RPMI7951 (cell line): ENCODE data around the gene RABGAP1. TPM values are rescaled to one million over a fixed set of nuclear protein-coding genes. Genes with fewer than 3 reads are reported as not detected.

Experiments used
- DNase-seq: peaks from one replicate; pipeline ENCODE4 v3.0.0-alpha.2; 2012; ENCODE audit warnings: low read depth
- total RNA-seq: library from RNA; depleted of rRNA; stranded (reverse); fragments of >200 nt; shearing (Covaris generic); gene quantifications from 2 replicates; pipeline ENCODE4 v1.2.3, GENCODE V29; 2014

The RABGAP1 gene
- total RNA-seq, 1 experiment from 2014 or later = 15.7 TPM

GRCh38 chr9:122944960-122945888 is 4.4 kb downstream of the RABGAP1 start:
- DNase-seq = no peak

GRCh38 chr9:122946461-122947005 is 5.7 kb downstream of the RABGAP1 start:
- no peak for DNase-seq

GRCh38 chr9:122948313-122948712 is 7.5 kb downstream of the RABGAP1 start:
- DNase-seq = no peak

- no peak for DNase-seq
Measured at GRCh38 chr9:122949696-122950095, 8.9 kb downstream of the RABGAP1 start.

- no peak for DNase-seq
Measured at GRCh38 chr9:122950263-122950662, 9.4 kb downstream of the RABGAP1 start.

GRCh38 chr9:122951056-122951455 is 10.2 kb downstream of the RABGAP1 start:
- no peak for DNase-seq

GRCh38 chr9:122954253-122954691 is 13.5 kb downstream of the RABGAP1 start:
- no peak for DNase-seq

GRCh38 chr9:122955961-122956360 is 15.1 kb downstream of the RABGAP1 start:
- DNase-seq = no peak

- DNase-seq = no peak
Measured at GRCh38 chr9:122961139-122961538, 20.3 kb downstream of the RABGAP1 start.

- no peak for DNase-seq
Measured at GRCh38 chr9:122975196-122975595, 34.4 kb downstream of the RABGAP1 start.

GRCh38 chr9:122978601-122979000 is 37.8 kb downstream of the RABGAP1 start:
- DNase-seq = no peak

GRCh38 chr9:122986010-122986409 is 45.2 kb downstream of the RABGAP1 start:
- DNase-seq = no peak

GRCh38 chr9:122988141-122988540 is 47.3 kb downstream of the RABGAP1 start:
- DNase-seq = no peak

- DNase-seq = no peak
Measured at GRCh38 chr9:122988920-122989621, 48.3 kb downstream of the RABGAP1 start.

GRCh38 chr9:122991370-122991830 is 50.6 kb downstream of the RABGAP1 start:
- peak; percentile 85 for DNase-seq

- no peak for DNase-seq
Measured at GRCh38 chr9:122996586-122996985, 55.8 kb downstream of the RABGAP1 start.

- no peak for DNase-seq
Measured at GRCh38 chr9:122998448-122998847, 57.6 kb downstream of the RABGAP1 start.

GRCh38 chr9:123000371-123001068 is 59.7 kb downstream of the RABGAP1 start:
- no peak for DNase-seq

GRCh38 chr9:123002754-123003153 is 61.9 kb downstream of the RABGAP1 start:
- no peak for DNase-seq

GRCh38 chr9:123003466-123003865 is 62.6 kb downstream of the RABGAP1 start:
- no peak for DNase-seq

- no peak for DNase-seq
Measured at GRCh38 chr9:123005964-123006363, 65.1 kb downstream of the RABGAP1 start.

GRCh38 chr9:123007269-123007668 is 66.4 kb downstream of the RABGAP1 start:
- no peak for DNase-seq
